IPS DF 4.7 (cell line): ENCODE measurements around the gene TLR10.

Experiments used
- DNase-seq: peaks from one replicate; pipeline ENCODE4 v3.0.0-alpha.2; 2013; ENCODE audit warnings: low spot score; ENCODE audit errors: extremely low read depth

TLR10 gene

GRCh38 chr4:38730493-38730829 is 52.3 kb downstream of the TLR10 start:
- DNase-seq: no peak

- DNase-seq: no peak
Observed at GRCh38 chr4:38728631-38729141, 54.1 kb downstream of the TLR10 start.

GRCh38 chr4:38724475-38724808 is 58.3 kb downstream of the TLR10 start:
- no peak for DNase-seq

GRCh38 chr4:38723726-38724474 is 58.9 kb downstream of the TLR10 start:
- DNase-seq: no peak

- DNase-seq: no peak
Observed at GRCh38 chr4:38723114-38723513, 59.7 kb downstream of the TLR10 start.
